Astrocyte (in vitro differentiated cells and primary cell): ENCODE data around the gene OGFOD2. TPM values are rescaled to one million over a fixed set of nuclear protein-coding genes. Genes with fewer than 3 reads are reported as not detected.

Experiments used
- microRNA-seq: library from miRNA; unstranded; fragments of <30 nt; microRNA quantifications from one replicate; pipeline ENCODE4 v1.2.0, GENCODE V29; 2020
- total RNA-seq: library from RNA; stranded (reverse); gene quantifications from 2 replicates; pipeline ENCODE4 v1.2.1, GENCODE V29; 2021

The OGFOD2 gene
- total RNA-seq, 1 donor from 2014 or later = 13.3 TPM

Small RNA genes within 50 kb of the gene (microRNA-seq; reads per million reads assigned to microRNA genes)
- gene MIR4304 = not detected

Other genes starting within 250 kb of the OGFOD2 start
- gene HCAR1, start 244.4 kb upstream of the OGFOD2 start, total RNA-seq = not detected in 2 replicates
- 58.2 and 62.9 TPM in 2 replicates for gene DENR, start 222.4 kb upstream of the OGFOD2 start, total RNA-seq
- gene CCDC62, start 200.7 kb upstream of the OGFOD2 start, total RNA-seq = 0.60 and 0.82 TPM in 2 replicates
- 21.3 and 22.2 TPM in 2 replicates for gene HIP1R, start 139.8 kb upstream of the OGFOD2 start, total RNA-seq
- 27.1 and 31.4 TPM in 2 replicates for gene VPS37B, start 79.1 kb upstream of the OGFOD2 start, total RNA-seq
- 11.6 and 12.9 TPM in 2 replicates for gene ABCB9, start 8.8 kb upstream of the OGFOD2 start, total RNA-seq
- gene ARL6IP4, start 5.4 kb downstream of the OGFOD2 start, total RNA-seq = 121 and 122 TPM in 2 replicates
- gene PITPNM2, start 175.8 kb downstream of the OGFOD2 start, total RNA-seq = 13.2 and 14.2 TPM in 2 replicates